HEK293 (cell line): Measurements from ENCODE around the gene TUBB8.

Experiments used
- IKZF3 ChIP-seq: fragments of 450-650 bp; IDR thresholded peaks from 2 replicates; pipeline ENCODE4 v1.5.0; 2018; ENCODE audit warnings: missing biosample characterization, mild to moderate bottlenecking, missing genetic modification characterization, moderate library complexity
- MEIS1 ChIP-seq: sonication (generic); formaldehyde crosslinking; IDR thresholded peaks from 2 replicates; pipeline ENCODE4 v1.8.1; 2022; ENCODE audit warnings: missing genetic modification reagents, mild to moderate bottlenecking, borderline replicate concordance
- MYNN ChIP-seq: fragments of 450-650 bp; formaldehyde crosslinking; IDR thresholded peaks from 2 replicates; pipeline ENCODE4 v1.5.1; 2016; ENCODE audit warnings: missing biosample characterization, missing genetic modification characterization, borderline replicate concordance
- YY1 ChIP-seq: fragments of 450-650 bp; formaldehyde crosslinking; IDR thresholded peaks from 2 replicates; pipeline ENCODE4 v1.5.1; 2018; ENCODE audit warnings: missing biosample characterization, missing genetic modification characterization
- ZNF112 ChIP-seq: fragments of 450-650 bp; formaldehyde crosslinking; IDR thresholded peaks from 2 replicates; pipeline ENCODE4 v1.5.0; 2017; ENCODE audit warnings: missing biosample characterization, missing genetic modification characterization
- ZNF404 ChIP-seq: fragments of 450-650 bp; formaldehyde crosslinking; IDR thresholded peaks from 2 replicates; pipeline ENCODE4 v1.5.1; 2017; ENCODE audit warnings: missing biosample characterization, missing genetic modification characterization
- ZNF624 ChIP-seq: fragments of 450-650 bp; formaldehyde crosslinking; IDR thresholded peaks from 2 replicates; pipeline ENCODE4 v1.5.1; 2017; ENCODE audit warnings: missing biosample characterization, missing genetic modification characterization
- ZNF76 ChIP-seq: fragments of 450-650 bp; formaldehyde crosslinking; IDR thresholded peaks from 2 replicates; pipeline ENCODE4; 2016; ENCODE audit warnings: low read depth, missing biosample characterization, missing genetic modification characterization, borderline replicate concordance
- TF ChIP-seq, protein P1 (sequence below): fragments of 450-650 bp; formaldehyde crosslinking; IDR thresholded peaks from 2 replicates; pipeline ENCODE4 v1.5.0; 2017; ENCODE audit warnings: missing biosample characterization, missing genetic modification characterization, borderline replicate concordance
- TF ChIP-seq, protein P2 (sequence below): fragments of 450-650 bp; formaldehyde crosslinking; IDR thresholded peaks from 2 replicates; pipeline ENCODE4 v1.5.1; 2016; ENCODE audit warnings: missing biosample characterization, missing genetic modification characterization, low read depth
- TF ChIP-seq, protein P3 (sequence below): fragments of 450-650 bp; formaldehyde crosslinking; IDR thresholded peaks from 2 replicates; pipeline ENCODE4 v1.5.1; 2016; ENCODE audit warnings: missing biosample characterization, missing genetic modification characterization
- TF ChIP-seq, protein P4 (sequence below): fragments of 450-650 bp; formaldehyde crosslinking; IDR thresholded peaks from 2 replicates; pipeline ENCODE4 v1.5.1; 2016; ENCODE audit warnings: missing biosample characterization, missing genetic modification characterization

DNA sequence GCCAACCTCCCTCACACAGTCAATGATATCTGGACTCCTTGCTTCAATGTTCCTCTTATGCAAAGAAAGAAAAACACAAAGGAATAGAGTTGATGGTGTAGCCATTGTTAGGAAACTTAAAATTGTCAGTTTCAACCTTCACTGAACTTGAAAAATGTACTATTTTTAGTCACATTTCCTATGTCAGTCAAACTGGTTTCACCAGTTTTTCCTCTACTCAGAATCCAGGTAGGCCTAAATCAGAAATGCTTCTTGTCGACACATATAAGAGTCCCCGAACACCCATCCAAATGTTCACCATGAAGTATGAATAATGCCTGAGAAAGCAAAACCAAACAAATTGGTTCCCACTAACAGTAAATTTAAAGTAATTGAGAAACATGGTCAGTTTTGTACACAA, 43.8 kb upstream of the TUBB8 start:
- TF ChIP-seq, protein P1, sequence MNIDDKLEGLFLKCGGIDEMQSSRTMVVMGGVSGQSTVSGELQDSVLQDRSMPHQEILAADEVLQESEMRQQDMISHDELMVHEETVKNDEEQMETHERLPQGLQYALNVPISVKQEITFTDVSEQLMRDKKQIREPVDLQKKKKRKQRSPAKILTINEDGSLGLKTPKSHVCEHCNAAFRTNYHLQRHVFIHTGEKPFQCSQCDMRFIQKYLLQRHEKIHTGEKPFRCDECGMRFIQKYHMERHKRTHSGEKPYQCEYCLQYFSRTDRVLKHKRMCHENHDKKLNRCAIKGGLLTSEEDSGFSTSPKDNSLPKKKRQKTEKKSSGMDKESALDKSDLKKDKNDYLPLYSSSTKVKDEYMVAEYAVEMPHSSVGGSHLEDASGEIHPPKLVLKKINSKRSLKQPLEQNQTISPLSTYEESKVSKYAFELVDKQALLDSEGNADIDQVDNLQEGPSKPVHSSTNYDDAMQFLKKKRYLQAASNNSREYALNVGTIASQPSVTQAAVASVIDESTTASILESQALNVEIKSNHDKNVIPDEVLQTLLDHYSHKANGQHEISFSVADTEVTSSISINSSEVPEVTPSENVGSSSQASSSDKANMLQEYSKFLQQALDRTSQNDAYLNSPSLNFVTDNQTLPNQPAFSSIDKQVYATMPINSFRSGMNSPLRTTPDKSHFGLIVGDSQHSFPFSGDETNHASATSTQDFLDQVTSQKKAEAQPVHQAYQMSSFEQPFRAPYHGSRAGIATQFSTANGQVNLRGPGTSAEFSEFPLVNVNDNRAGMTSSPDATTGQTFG = no peak
- TF ChIP-seq ZNF624 (tag by site-specific recombination) (no peak), MEIS1 (CRISPR knock-in tag) (no peak), ZNF112 (tag by site-specific recombination) (no peak), ZNF404 (tag by site-specific recombination) (no peak), IKZF3 (no peak), ZNF76 (no peak), YY1 (no peak), MYNN (tag by site-specific recombination) (no peak)
- TF ChIP-seq, protein P2, sequence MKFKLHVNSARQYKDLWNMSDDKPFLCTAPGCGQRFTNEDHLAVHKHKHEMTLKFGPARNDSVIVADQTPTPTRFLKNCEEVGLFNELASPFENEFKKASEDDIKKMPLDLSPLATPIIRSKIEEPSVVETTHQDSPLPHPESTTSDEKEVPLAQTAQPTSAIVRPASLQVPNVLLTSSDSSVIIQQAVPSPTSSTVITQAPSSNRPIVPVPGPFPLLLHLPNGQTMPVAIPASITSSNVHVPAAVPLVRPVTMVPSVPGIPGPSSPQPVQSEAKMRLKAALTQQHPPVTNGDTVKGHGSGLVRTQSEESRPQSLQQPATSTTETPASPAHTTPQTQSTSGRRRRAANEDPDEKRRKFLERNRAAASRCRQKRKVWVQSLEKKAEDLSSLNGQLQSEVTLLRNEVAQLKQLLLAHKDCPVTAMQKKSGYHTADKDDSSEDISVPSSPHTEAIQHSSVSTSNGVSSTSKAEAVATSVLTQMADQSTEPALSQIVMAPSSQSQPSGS (tag by site-specific recombination) = no peak
- TF ChIP-seq, protein P3, sequence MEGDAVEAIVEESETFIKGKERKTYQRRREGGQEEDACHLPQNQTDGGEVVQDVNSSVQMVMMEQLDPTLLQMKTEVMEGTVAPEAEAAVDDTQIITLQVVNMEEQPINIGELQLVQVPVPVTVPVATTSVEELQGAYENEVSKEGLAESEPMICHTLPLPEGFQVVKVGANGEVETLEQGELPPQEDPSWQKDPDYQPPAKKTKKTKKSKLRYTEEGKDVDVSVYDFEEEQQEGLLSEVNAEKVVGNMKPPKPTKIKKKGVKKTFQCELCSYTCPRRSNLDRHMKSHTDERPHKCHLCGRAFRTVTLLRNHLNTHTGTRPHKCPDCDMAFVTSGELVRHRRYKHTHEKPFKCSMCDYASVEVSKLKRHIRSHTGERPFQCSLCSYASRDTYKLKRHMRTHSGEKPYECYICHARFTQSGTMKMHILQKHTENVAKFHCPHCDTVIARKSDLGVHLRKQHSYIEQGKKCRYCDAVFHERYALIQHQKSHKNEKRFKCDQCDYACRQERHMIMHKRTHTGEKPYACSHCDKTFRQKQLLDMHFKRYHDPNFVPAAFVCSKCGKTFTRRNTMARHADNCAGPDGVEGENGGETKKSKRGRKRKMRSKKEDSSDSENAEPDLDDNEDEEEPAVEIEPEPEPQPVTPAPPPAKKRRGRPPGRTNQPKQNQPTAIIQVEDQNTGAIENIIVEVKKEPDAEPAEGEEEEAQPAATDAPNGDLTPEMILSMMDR (tag by site-specific recombination) = no peak
- TF ChIP-seq, protein P4, sequence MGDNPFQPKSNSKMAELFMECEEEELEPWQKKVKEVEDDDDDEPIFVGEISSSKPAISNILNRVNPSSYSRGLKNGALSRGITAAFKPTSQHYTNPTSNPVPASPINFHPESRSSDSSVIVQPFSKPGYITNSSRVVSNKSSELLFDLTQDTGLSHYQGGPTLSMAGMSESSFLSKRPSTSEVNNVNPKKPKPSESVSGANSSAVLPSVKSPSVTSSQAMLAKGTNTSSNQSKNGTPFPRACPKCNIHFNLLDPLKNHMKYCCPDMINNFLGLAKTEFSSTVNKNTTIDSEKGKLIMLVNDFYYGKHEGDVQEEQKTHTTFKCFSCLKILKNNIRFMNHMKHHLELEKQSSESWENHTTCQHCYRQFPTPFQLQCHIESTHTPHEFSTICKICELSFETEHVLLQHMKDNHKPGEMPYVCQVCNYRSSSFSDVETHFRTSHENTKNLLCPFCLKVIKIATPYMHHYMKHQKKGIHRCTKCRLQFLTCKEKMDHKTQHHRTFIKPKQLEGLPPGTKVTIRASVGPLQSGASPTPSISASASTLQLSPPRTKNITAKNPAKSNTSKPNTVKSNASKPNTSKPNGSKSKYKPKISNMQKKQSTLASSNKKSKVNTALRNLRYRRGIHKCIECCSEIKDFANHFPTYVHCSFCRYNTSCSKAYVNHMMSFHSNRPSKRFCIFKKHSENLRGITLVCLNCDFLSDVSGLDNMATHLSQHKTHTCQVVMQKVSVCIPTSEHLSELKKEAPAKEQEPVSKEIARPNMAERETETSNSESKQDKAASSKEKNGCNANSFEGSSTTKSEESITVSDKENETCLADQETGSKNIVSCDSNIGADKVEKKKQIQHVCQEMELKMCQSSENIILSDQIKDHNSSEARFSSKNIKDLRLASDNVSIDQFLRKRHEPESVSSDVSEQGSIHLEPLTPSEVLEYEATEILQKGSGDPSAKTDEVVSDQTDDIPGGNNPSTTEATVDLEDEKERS (tag by site-specific recombination) = no peak
